ENCODE results near the gene IL11. TPM values are rescaled to one million over a fixed set of nuclear protein-coding genes. Genes with fewer than 3 reads are reported as not detected.
A peak's percentile ranks its signal among the peaks of the same experiment; 100 is the strongest.

The IL11 gene
- total and polyA plus RNA-seq, 2 experiments from 2014 or later = 4.4 to 6.6 TPM

DNA sequence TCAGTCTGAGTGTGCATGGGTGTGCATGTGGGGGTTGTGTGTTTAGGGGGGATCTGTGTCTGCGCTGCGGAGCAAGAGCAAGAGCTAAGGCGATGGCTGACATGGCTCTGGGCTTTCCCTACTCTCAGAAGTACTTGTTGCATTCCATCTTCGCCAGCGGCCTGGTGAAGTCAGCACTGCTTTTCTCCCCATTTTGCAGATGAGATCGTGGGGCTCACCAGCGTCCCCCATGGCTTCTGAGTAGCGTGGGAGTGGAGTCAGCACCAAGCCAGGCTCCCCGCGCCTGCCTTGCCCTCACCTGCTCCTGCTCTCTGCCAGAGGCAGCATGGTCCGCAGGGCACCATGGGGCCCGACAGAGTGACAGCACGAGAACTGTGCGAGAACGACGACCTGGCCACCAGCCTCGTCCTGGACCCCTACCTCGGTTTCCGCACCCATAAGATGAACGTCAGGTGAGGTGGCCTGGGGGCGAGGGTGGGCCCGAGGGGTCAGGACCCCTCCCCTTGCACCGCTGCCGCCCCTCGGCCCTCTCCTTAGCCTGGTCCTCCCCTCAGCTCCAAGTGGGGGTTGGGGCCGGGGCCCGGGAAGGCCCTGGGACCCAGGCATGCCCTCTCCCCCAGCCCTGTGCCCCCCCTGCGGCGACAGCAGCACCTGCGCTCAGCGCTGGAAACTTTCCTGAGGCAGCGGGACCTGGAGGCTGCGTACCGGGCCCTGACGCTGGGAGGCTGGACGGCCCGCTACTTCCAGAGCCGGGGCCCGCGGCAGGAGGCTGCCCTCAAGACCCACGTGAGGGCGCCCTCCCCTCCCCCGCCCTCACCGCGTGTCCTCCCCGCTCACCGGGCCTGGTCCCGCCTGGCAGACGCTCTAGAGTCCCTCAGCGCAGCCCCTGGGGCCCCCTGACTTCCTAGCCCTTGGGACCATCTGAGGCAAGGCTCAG, 28.4 kb downstream of the IL11 start:
- DNase-seq (ENCODE audit: low spot score) = no peak
- no peaks in the 10 kb centered on the region for H3K36me3 ChIP-seq (replicated peaks; ENCODE audit: insufficient read depth, low read depth)
- TF ChIP-seq CTCF (IDR thresholded peaks at IDR 0.05; ENCODE audit: poor library complexity) = no peak
- TF ChIP-seq EZH2phosphoT487 (IDR thresholded peaks at IDR 0.05; ENCODE audit: low read depth, severe bottlenecking, unreplicated experiment) = no peak
- no peak for TF ChIP-seq EZH2 (IDR thresholded peaks at IDR 0.05; ENCODE audit: borderline replicate concordance)

DNA sequence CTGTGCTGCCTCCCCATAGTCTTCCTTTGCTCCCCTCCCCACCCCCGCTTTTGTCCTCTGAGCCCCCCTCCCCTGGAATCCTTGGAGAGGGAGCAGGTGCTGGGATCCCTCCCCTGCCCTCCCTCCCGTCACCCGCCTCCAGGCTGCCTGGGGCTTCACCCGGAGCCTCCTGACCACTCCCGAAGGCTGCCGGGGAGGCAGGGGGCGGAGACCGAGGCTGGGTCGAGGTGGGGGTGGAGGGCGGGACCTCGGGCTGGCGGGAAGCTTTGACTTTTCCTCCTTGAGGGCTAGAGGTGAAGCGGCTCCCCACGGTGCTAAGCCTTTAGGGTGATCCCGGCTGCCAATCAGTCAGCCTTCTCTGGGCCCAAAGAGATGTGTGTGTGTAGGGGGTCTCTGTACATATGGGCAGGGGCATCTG, 29.1 kb downstream of the IL11 start:
- Histone ChIP-seq H3K36me3 (replicated peaks; ENCODE audit: insufficient read depth, low read depth) (no peaks in the 10 kb centered on the region), H2AFZ (no peak overlapping the region), H3K4me1 (ENCODE audit: insufficient read depth) (no peaks in the 10 kb centered on the region), H3K4me3 (peak overlapping the region; percentile 66), H3K27ac (peak overlapping the region; percentile 85), H3K9me2 (replicated peaks; ENCODE audit: insufficient read depth) (no peaks in the 10 kb centered on the region), H3K79me2 (peaks cover 16% of the 10 kb centered on the region), H3K27me3 (no peaks in the 10 kb centered on the region), H3K4me2 (peak overlapping the region; percentile 94), H3K9me3 (ENCODE audit: low read depth) (no peaks in the 10 kb centered on the region), H4K20me1 (ENCODE audit: insufficient read depth, poor library complexity, severe bottlenecking) (peaks cover 5% of the 10 kb centered on the region)
- 2% methylated on average over 12 of the region's 15 CpGs for WGBS (ENCODE audit: low lambda C conversion rate, missing lambda C conversion rate)
- DNase-seq (ENCODE audit: low spot score) = peak; percentile 91
- TF ChIP-seq EZH2 (IDR thresholded peaks at IDR 0.05; ENCODE audit: borderline replicate concordance) = no peak
- no peak for TF ChIP-seq EZH2phosphoT487 (IDR thresholded peaks at IDR 0.05; ENCODE audit: low read depth, severe bottlenecking, unreplicated experiment)
- no peak for TF ChIP-seq CTCF (IDR thresholded peaks at IDR 0.05; ENCODE audit: poor library complexity)

More for the DNA sequence above, 28.4 kb downstream of the IL11 start:
- Histone ChIP-seq H3K4me3 (no peak overlapping the region), H3K9me2 (replicated peaks; ENCODE audit: insufficient read depth) (no peaks in the 10 kb centered on the region), H3K27ac (no peak overlapping the region), H4K20me1 (ENCODE audit: insufficient read depth, poor library complexity, severe bottlenecking) (peaks cover 5% of the 10 kb centered on the region), H3K4me2 (peak overlapping the region; percentile 94), H2AFZ (no peak overlapping the region), H3K79me2 (peaks cover 16% of the 10 kb centered on the region), H3K27me3 (no peaks in the 10 kb centered on the region), H3K9me3 (ENCODE audit: low read depth) (no peaks in the 10 kb centered on the region), H3K4me1 (ENCODE audit: insufficient read depth) (no peaks in the 10 kb centered on the region)
- WGBS (ENCODE audit: low lambda C conversion rate, missing lambda C conversion rate) = 90% methylated on average over 29 of the region's 50 CpGs

DNA sequence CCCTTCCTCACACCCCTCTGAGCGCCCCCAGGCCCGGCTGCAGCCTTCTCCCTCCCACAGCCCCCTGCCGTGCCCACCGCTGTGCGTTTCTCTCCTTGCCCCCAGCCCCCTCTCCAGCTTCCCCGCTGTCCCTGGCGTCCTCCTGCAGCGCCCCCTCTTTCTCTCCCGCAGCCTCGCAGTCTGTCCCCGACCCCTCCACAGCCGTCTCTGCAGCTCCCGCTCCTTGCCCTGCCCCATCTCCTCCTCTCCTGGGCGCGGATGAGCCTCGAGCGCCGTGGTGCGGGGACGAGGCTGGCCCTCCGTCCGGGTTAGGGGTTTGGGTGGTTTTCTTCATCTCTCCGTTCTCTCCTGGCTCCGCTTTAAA, 29.5 kb downstream of the IL11 start:
- DNase-seq (ENCODE audit: low spot score) = peak; percentile 71
- Histone ChIP-seq H2AFZ (no peak overlapping the region), H3K36me3 (replicated peaks; ENCODE audit: insufficient read depth, low read depth) (no peaks in the 10 kb centered on the region), H3K79me2 (peaks cover 16% of the 10 kb centered on the region), H3K27me3 (no peaks in the 10 kb centered on the region), H3K4me3 (peak overlapping the region; percentile 66), H3K27ac (peak overlapping the region; percentile 85), H3K4me2 (peak overlapping the region; percentile 94), H3K9me2 (replicated peaks; ENCODE audit: insufficient read depth) (no peaks in the 10 kb centered on the region), H3K9me3 (ENCODE audit: low read depth) (no peaks in the 10 kb centered on the region), H3K4me1 (ENCODE audit: insufficient read depth) (no peaks in the 10 kb centered on the region), H4K20me1 (ENCODE audit: insufficient read depth, poor library complexity, severe bottlenecking) (peaks cover 5% of the 10 kb centered on the region)
- TF ChIP-seq CTCF (IDR thresholded peaks at IDR 0.05; ENCODE audit: poor library complexity) (peak; percentile 36), EZH2 (IDR thresholded peaks at IDR 0.05; ENCODE audit: borderline replicate concordance) (no peak)
- 1% methylated on average over 19 of the region's 24 CpGs for WGBS (ENCODE audit: low lambda C conversion rate, missing lambda C conversion rate)

Measured in hepatocyte (in vitro differentiated cells).